HG03066 (cell line): ENCODE measurements around the gene IDUA.

ENCODE experiments used
- ATAC-seq: cut with Tn5 transposase; IDR thresholded peaks from one replicate; pipeline ENCODE4 v1.9.1; 2021; ENCODE audit warnings: low read depth; ENCODE audit not compliant: unreplicated experiment

IDUA gene

GRCh38 chr4:955931-956381 lies 30.9 kb upstream of the IDUA start:
- ATAC-seq, result no peak

GRCh38 chr4:956531-957230 lies 30.2 kb upstream of the IDUA start:
- ATAC-seq, result no peak

- no peak for ATAC-seq
These were observed 29.6 kb upstream of the IDUA start for GRCh38 chr4:957231-957580.

- no peak for ATAC-seq
These were observed 29.1 kb upstream of the IDUA start for GRCh38 chr4:957581-958313.

GRCh38 chr4:958314-958665 lies 28.6 kb upstream of the IDUA start:
- ATAC-seq, result no peak

- no peak for ATAC-seq
These were observed 28.0 kb upstream of the IDUA start for GRCh38 chr4:958696-959337.

- no peak for ATAC-seq
These were observed 27.3 kb upstream of the IDUA start for GRCh38 chr4:959338-960139.

- no peak for ATAC-seq
These were observed 26.7 kb upstream of the IDUA start for GRCh38 chr4:960140-960635.

GRCh38 chr4:960636-961350 lies 26.1 kb upstream of the IDUA start:
- ATAC-seq, result no peak

- no peak for ATAC-seq
These were observed 25.3 kb upstream of the IDUA start for GRCh38 chr4:961351-962230.

- ATAC-seq, result no peak
These were observed 24.3 kb upstream of the IDUA start for GRCh38 chr4:962231-963208.

- no peak for ATAC-seq
These were observed 23.3 kb upstream of the IDUA start for GRCh38 chr4:963276-964225.

GRCh38 chr4:964346-965025 lies 22.4 kb upstream of the IDUA start:
- no peak for ATAC-seq

GRCh38 chr4:965048-965765 lies 21.6 kb upstream of the IDUA start:
- no peak for ATAC-seq

GRCh38 chr4:965766-966134 lies 21.1 kb upstream of the IDUA start:
- ATAC-seq, result no peak
